Smooth muscle cell (in vitro differentiated cells): ENCODE results near the gene FHAD1. TPM values are rescaled to one million over a fixed set of nuclear protein-coding genes. Genes with fewer than 3 reads are reported as not detected.

ENCODE experiments used
- DNase-seq: peaks from one replicate; lab custom pipeline; 2025; ENCODE audit not compliant: unreplicated experiment; lab: John Stamatoyannopoulos, UW
- H2AFZ ChIP-seq: fragments of 200-600 bp; sonication (generic); 2 replicates; pipeline ENCODE4 v1.6.0; 2016; ENCODE audit warnings: antibody characterized with exemption, low read depth, mild to moderate bottlenecking
- H3F3A ChIP-seq: fragments of 200-600 bp; sonication (generic); 2 replicates; pipeline ENCODE4 v1.6.0; 2017; ENCODE audit warnings: antibody characterized with exemption, low read depth
- H3K27ac ChIP-seq: fragments of 200-600 bp; sonication (generic); 2 replicates; pipeline ENCODE4 v1.5.1; 2016; ENCODE audit warnings: low read depth, mild to moderate bottlenecking
- H3K27me3 ChIP-seq: fragments of 200-600 bp; sonication (generic); 2 replicates; pipeline ENCODE4 v1.6.1; 2016; ENCODE audit warnings: low read depth, mild to moderate bottlenecking
- H3K36me3 ChIP-seq: fragments of 200-600 bp; sonication (generic); 2 replicates; pipeline ENCODE4 v1.5.1; 2016; ENCODE audit warnings: low read depth
- H3K4me1 ChIP-seq: fragments of 200-600 bp; sonication (generic); 2 replicates; pipeline ENCODE4 v1.5.1; 2016; ENCODE audit warnings: low read depth
- H3K4me2 ChIP-seq: fragments of 200-600 bp; sonication (generic); 2 replicates; pipeline ENCODE4 v1.6.0; 2016; ENCODE audit warnings: mild to moderate bottlenecking
- H3K4me3 ChIP-seq: fragments of 200-600 bp; sonication (generic); 2 replicates; pipeline ENCODE4 v1.5.1; 2016; ENCODE audit warnings: mild to moderate bottlenecking
- H3K79me2 ChIP-seq: fragments of 200-600 bp; sonication (generic); 2 replicates; pipeline ENCODE4 v1.6.0; 2016; ENCODE audit warnings: low read depth, mild to moderate bottlenecking
- H3K9ac ChIP-seq: fragments of 200-600 bp; sonication (generic); 2 replicates; pipeline ENCODE4 v1.6.0; 2016; ENCODE audit warnings: low read depth
- H3K9me3 ChIP-seq: fragments of 200-600 bp; sonication (generic); replicated peaks from 2 replicates; pipeline ENCODE4 v1.5.1; 2016; ENCODE audit warnings: low read depth
- H4K20me1 ChIP-seq: fragments of 200-600 bp; sonication (generic); 2 replicates; pipeline ENCODE4 v1.6.0; 2016; ENCODE audit warnings: low read depth
- CTCF ChIP-seq: fragments of 200-600 bp; sonication (generic); IDR thresholded peaks from 2 replicates; pipeline ENCODE4 v1.5.1; 2017; ENCODE audit warnings: borderline replicate concordance, mild to moderate bottlenecking, antibody characterized with exemption; ENCODE audit not compliant: insufficient read depth, poor library complexity, severe bottlenecking
- WGBS: methylation state at CpG from one replicate; pipeline ENCODE4 v1.1.7; 2016; ENCODE audit warnings: low lambda C conversion rate; 5-methylcytosine and 5-hydroxymethylcytosine counted together
- polyA plus RNA-seq: library from polyadenylated mRNA; unstranded; fragments of >200 nt; fragmentation: Nextera tagmentation; extraction: Ambion mirVana; gene quantifications from 2 replicates; pipeline ENCODE4 v1.2.1, GENCODE V29; 2016
- total RNA-seq: library from RNA; depleted of rRNA; stranded (reverse); fragments of >200 nt; gene quantifications from 2 replicates; pipeline ENCODE4 v1.2.3, GENCODE V29; 2014

The FHAD1 gene
- total and polyA plus RNA-seq, 2 experiments from 2014 or later, result 0.33 TPM; not detected in 1

- Histone ChIP-seq H3K9ac (no peak overlapping the region), H3K9me3 (no peaks in the 10 kb centered on the region)
- DNase-seq, result no peak
Measured at GRCh38 chr1:15309687-15310086, 62.7 kb downstream of the FHAD1 start.

GRCh38 chr1:15310544-15310943 is 63.5 kb downstream of the FHAD1 start:
- DNase-seq, result no peak
- Histone ChIP-seq H4K20me1 (no peaks in the 10 kb centered on the region), H3F3A (no peaks in the 10 kb centered on the region), H3K27me3 (no peaks in the 10 kb centered on the region), H3K4me3 (no peak overlapping the region), H2AFZ (no peak overlapping the region), H3K9ac (no peak overlapping the region), H3K79me2 (no peaks in the 10 kb centered on the region), H3K36me3 (no peaks in the 10 kb centered on the region), H3K9me3 (no peaks in the 10 kb centered on the region), H3K27ac (no peak overlapping the region), H3K4me1 (no peaks in the 10 kb centered on the region), H3K4me2 (no peak overlapping the region)
- WGBS, result 91% methylated on average over 7 of the region's 7 CpGs
- TF ChIP-seq CTCF, result no peak

More at GRCh38 chr1:15309687-15310086, 62.7 kb downstream of the FHAD1 start:
- Histone ChIP-seq H3K4me2 (no peak overlapping the region), H2AFZ (no peak overlapping the region), H3K36me3 (no peaks in the 10 kb centered on the region), H3K27me3 (no peaks in the 10 kb centered on the region), H3K4me3 (no peak overlapping the region), H3K27ac (no peak overlapping the region), H3K4me1 (no peaks in the 10 kb centered on the region), H4K20me1 (no peaks in the 10 kb centered on the region), H3K79me2 (no peaks in the 10 kb centered on the region), H3F3A (no peaks in the 10 kb centered on the region)
- TF ChIP-seq CTCF, result no peak
- WGBS, result 95% methylated on average over 10 of the region's 10 CpGs

- DNase-seq, result no peak
- Histone ChIP-seq H3K4me3 (no peak overlapping the region), H3K9ac (no peak overlapping the region), H3K27ac (no peak overlapping the region), H3F3A (no peaks in the 10 kb centered on the region), H3K4me1 (no peaks in the 10 kb centered on the region), H2AFZ (no peak overlapping the region), H3K79me2 (no peaks in the 10 kb centered on the region), H3K27me3 (peaks cover 5% of the 10 kb centered on the region), H3K36me3 (no peaks in the 10 kb centered on the region), H3K4me2 (no peak overlapping the region), H4K20me1 (no peaks in the 10 kb centered on the region), H3K9me3 (no peaks in the 10 kb centered on the region)
- 94% methylated on average over 13 of the region's 13 CpGs for WGBS
- no peak for TF ChIP-seq CTCF
Measured at GRCh38 chr1:15311122-15311822, 64.2 kb downstream of the FHAD1 start.

- Histone ChIP-seq H3K9me3 (no peaks in the 10 kb centered on the region), H3K79me2 (no peaks in the 10 kb centered on the region), H3K4me1 (no peaks in the 10 kb centered on the region), H3K4me2 (no peak overlapping the region), H3F3A (no peaks in the 10 kb centered on the region), H3K27ac (no peak overlapping the region), H3K27me3 (peaks cover 10% of the 10 kb centered on the region), H4K20me1 (no peaks in the 10 kb centered on the region), H3K4me3 (no peak overlapping the region), H3K36me3 (no peaks in the 10 kb centered on the region), H3K9ac (no peak overlapping the region), H2AFZ (no peak overlapping the region)
- 87% methylated on average over 7 of the region's 7 CpGs for WGBS
- no peak for TF ChIP-seq CTCF
- no peak for DNase-seq
Measured at GRCh38 chr1:15311880-15312279, 64.9 kb downstream of the FHAD1 start.
